Measurements from ENCODE around the gene NPBWR2. TPM values are rescaled to one million over a fixed set of nuclear protein-coding genes. Genes with fewer than 3 reads are reported as not detected.

Gene NPBWR2
- total and polyA plus RNA-seq, 4 donors, result not detected

DNA sequence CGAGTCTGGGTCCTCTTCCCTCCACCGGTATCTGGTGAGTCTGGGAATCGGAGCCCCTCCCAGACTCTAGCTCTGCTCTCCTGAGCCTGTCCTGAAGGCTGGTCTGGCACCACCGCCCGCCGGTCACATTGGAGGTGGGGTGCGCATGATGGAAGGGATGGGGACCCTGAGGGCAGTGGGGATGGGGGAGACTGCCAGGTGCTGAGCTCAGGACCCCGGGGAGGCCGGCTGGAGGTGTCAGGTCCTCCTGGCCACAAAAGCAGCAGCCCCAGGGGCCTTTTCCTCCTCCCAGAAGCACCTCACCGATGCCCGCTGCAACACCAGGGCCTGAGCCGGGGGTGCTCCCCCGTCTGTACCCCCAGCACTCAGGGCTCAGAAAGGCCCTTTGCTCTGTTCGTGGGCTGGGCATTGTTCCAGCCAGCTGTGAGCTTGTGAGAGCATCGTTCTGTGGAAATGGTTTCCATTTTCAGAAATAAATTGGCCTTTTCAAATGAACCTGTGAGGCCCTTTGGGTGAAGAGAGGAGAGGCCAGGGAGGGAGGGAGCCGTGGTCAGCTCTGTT, 2.5 kb upstream of the NPBWR2 start:
- DNase-seq (ENCODE audit: low spot score), result no peak
- H3K27me3 ChIP-seq (ENCODE audit: control insufficient read depth in 4 of 4, insufficient read depth in 4 of 4, low read length in 3 of 4), result no peaks in the 10 kb centered on the region
- TF ChIP-seq, protein P1, sequence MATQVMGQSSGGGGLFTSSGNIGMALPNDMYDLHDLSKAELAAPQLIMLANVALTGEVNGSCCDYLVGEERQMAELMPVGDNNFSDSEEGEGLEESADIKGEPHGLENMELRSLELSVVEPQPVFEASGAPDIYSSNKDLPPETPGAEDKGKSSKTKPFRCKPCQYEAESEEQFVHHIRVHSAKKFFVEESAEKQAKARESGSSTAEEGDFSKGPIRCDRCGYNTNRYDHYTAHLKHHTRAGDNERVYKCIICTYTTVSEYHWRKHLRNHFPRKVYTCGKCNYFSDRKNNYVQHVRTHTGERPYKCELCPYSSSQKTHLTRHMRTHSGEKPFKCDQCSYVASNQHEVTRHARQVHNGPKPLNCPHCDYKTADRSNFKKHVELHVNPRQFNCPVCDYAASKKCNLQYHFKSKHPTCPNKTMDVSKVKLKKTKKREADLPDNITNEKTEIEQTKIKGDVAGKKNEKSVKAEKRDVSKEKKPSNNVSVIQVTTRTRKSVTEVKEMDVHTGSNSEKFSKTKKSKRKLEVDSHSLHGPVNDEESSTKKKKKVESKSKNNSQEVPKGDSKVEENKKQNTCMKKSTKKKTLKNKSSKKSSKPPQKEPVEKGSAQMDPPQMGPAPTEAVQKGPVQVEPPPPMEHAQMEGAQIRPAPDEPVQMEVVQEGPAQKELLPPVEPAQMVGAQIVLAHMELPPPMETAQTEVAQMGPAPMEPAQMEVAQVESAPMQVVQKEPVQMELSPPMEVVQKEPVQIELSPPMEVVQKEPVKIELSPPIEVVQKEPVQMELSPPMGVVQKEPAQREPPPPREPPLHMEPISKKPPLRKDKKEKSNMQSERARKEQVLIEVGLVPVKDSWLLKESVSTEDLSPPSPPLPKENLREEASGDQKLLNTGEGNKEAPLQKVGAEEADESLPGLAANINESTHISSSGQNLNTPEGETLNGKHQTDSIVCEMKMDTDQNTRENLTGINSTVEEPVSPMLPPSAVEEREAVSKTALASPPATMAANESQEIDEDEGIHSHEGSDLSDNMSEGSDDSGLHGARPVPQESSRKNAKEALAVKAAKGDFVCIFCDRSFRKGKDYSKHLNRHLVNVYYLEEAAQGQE (IDR thresholded peaks at IDR 0.05), result no peak
- TF ChIP-seq YY1 (IDR thresholded peaks at IDR 0.05) (no peak), SP1 (IDR thresholded peaks at IDR 0.05) (no peak), HNF4G (IDR thresholded peaks at IDR 0.05) (no peak), RXRA (IDR thresholded peaks at IDR 0.05) (no peak), RAD21 (IDR thresholded peaks at IDR 0.05) (no peak), HNF4A (conservative IDR thresholded peaks at IDR 0.05) (no peak), FOXA2 (IDR thresholded peaks at IDR 0.05) (no peak), FOXA1 (IDR thresholded peaks at IDR 0.05) (no peak), GABPA (IDR thresholded peaks at IDR 0.05 in 1 of 2, conservative IDR thresholded peaks at IDR 0.05 in 1 of 2) (no peak), JUND (IDR thresholded peaks at IDR 0.05) (no peak), NR2F2 (IDR thresholded peaks at IDR 0.05) (no peak), TAF1 (conservative IDR thresholded peaks at IDR 0.05) (no peak)
- TF ChIP-seq, protein P2, sequence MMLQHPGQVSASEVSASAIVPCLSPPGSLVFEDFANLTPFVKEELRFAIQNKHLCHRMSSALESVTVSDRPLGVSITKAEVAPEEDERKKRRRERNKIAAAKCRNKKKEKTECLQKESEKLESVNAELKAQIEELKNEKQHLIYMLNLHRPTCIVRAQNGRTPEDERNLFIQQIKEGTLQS (IDR thresholded peaks at IDR 0.05), result no peak
- TF ChIP-seq, protein P3, sequence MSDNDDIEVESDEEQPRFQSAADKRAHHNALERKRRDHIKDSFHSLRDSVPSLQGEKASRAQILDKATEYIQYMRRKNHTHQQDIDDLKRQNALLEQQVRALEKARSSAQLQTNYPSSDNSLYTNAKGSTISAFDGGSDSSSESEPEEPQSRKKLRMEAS (IDR thresholded peaks at IDR 0.05), result no peak
- TF ChIP-seq, protein P4, sequence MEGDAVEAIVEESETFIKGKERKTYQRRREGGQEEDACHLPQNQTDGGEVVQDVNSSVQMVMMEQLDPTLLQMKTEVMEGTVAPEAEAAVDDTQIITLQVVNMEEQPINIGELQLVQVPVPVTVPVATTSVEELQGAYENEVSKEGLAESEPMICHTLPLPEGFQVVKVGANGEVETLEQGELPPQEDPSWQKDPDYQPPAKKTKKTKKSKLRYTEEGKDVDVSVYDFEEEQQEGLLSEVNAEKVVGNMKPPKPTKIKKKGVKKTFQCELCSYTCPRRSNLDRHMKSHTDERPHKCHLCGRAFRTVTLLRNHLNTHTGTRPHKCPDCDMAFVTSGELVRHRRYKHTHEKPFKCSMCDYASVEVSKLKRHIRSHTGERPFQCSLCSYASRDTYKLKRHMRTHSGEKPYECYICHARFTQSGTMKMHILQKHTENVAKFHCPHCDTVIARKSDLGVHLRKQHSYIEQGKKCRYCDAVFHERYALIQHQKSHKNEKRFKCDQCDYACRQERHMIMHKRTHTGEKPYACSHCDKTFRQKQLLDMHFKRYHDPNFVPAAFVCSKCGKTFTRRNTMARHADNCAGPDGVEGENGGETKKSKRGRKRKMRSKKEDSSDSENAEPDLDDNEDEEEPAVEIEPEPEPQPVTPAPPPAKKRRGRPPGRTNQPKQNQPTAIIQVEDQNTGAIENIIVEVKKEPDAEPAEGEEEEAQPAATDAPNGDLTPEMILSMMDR (IDR thresholded peaks at IDR 0.05; ENCODE audit: low read depth, low read length, missing input control), result no peak
- TF ChIP-seq, protein P5, sequence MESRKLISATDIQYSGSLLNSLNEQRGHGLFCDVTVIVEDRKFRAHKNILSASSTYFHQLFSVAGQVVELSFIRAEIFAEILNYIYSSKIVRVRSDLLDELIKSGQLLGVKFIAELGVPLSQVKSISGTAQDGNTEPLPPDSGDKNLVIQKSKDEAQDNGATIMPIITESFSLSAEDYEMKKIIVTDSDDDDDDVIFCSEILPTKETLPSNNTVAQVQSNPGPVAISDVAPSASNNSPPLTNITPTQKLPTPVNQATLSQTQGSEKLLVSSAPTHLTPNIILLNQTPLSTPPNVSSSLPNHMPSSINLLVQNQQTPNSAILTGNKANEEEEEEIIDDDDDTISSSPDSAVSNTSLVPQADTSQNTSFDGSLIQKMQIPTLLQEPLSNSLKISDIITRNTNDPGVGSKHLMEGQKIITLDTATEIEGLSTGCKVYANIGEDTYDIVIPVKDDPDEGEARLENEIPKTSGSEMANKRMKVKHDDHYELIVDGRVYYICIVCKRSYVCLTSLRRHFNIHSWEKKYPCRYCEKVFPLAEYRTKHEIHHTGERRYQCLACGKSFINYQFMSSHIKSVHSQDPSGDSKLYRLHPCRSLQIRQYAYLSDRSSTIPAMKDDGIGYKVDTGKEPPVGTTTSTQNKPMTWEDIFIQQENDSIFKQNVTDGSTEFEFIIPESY (IDR thresholded peaks at IDR 0.05), result no peak
- no peak overlapping the region for H3K27ac ChIP-seq (ENCODE audit: low read depth in 1 of 2, low read length in 2 of 2)
- WGBS, result 80% methylated on average over 16 of the region's 16 CpGs
- no peaks in the 10 kb centered on the region for H3K4me1 ChIP-seq (ENCODE audit: control insufficient read depth in 4 of 4, insufficient read depth in 4 of 4, low read length in 3 of 4)
- no peak overlapping the region for H3K9ac ChIP-seq (ENCODE audit: low read depth in 1 of 2, low read length in 2 of 2)
- H3K36me3 ChIP-seq (ENCODE audit: control insufficient read depth in 4 of 4, insufficient read depth in 3 of 4, low read depth in 1 of 4, low read length in 3 of 4), result no peaks in the 10 kb centered on the region
- H3K9me3 ChIP-seq (ENCODE audit: control insufficient read depth in 4 of 4, low read length in 3 of 4), result no peaks in the 10 kb centered on the region
- H3K4me3 ChIP-seq (ENCODE audit: low read depth in 1 of 3, low read length in 3 of 3), result no peak overlapping the region

Measured in liver (tissue), 9 donors.